Measurements from ENCODE around the gene B3GLCT. TPM values are rescaled to one million over a fixed set of nuclear protein-coding genes. Genes with fewer than 3 reads are reported as not detected.

B3GLCT gene
- total and polyA plus RNA-seq, 9 donors: 4.1 to 10.8 (median 7.9) TPM

DNA sequence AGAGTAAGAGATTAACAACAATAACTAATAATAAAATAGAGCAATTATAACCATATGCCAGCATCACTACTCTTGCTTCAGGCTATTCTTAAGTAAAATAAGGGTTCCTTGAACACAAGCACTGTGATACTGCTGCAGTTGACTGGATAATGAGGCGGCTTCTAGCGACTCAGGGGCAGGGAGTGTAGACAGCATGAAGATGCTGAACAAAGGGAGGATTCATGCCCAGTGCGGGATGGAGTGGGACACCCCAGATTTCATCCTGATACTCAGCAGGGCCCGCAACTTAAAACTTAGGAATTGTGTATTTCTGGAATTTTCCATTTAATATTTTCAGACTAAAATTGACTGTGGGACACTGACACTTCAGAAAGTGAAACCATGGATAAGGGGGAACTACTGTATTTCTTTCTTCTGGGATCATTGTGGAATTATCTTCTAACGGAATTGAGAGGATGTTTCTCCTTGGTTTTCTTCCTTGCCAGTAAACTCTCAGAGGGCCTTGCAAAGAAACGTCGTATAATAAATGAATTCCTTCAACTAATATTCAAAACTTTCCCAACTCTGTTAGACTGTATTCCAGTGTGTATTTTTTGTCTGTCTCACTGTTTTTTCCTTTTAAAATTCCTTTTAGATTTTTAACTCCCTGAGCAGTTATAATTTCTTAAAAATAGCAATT is 127.5 kb downstream of the B3GLCT start:
- TF ChIP-seq EP300 (IDR thresholded peaks at IDR 0.05): no peak
- TF ChIP-seq, protein P1, sequence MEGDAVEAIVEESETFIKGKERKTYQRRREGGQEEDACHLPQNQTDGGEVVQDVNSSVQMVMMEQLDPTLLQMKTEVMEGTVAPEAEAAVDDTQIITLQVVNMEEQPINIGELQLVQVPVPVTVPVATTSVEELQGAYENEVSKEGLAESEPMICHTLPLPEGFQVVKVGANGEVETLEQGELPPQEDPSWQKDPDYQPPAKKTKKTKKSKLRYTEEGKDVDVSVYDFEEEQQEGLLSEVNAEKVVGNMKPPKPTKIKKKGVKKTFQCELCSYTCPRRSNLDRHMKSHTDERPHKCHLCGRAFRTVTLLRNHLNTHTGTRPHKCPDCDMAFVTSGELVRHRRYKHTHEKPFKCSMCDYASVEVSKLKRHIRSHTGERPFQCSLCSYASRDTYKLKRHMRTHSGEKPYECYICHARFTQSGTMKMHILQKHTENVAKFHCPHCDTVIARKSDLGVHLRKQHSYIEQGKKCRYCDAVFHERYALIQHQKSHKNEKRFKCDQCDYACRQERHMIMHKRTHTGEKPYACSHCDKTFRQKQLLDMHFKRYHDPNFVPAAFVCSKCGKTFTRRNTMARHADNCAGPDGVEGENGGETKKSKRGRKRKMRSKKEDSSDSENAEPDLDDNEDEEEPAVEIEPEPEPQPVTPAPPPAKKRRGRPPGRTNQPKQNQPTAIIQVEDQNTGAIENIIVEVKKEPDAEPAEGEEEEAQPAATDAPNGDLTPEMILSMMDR (IDR thresholded peaks at IDR 0.05): no peak
- no peak for TF ChIP-seq POLR2A (IDR thresholded peaks at IDR 0.05)
- Histone ChIP-seq H3K9me3 (no peaks in the 10 kb centered on the region), H3K27me3 (no peaks in the 10 kb centered on the region), H3K4me1 (ENCODE audit: insufficient read depth) (peaks cover 2% of the 10 kb centered on the region), H3K36me3 (no peaks in the 10 kb centered on the region), H3K27ac (no peak overlapping the region), H3K4me3 (no peak overlapping the region)
- DNase-seq: no peak
- WGBS, 3 donors: 55 to 59% (median 55%) methylated on average over 7 of the region's 7 CpGs
- intact Hi-C loops (cut with DNase I): no loop called here

DNA sequence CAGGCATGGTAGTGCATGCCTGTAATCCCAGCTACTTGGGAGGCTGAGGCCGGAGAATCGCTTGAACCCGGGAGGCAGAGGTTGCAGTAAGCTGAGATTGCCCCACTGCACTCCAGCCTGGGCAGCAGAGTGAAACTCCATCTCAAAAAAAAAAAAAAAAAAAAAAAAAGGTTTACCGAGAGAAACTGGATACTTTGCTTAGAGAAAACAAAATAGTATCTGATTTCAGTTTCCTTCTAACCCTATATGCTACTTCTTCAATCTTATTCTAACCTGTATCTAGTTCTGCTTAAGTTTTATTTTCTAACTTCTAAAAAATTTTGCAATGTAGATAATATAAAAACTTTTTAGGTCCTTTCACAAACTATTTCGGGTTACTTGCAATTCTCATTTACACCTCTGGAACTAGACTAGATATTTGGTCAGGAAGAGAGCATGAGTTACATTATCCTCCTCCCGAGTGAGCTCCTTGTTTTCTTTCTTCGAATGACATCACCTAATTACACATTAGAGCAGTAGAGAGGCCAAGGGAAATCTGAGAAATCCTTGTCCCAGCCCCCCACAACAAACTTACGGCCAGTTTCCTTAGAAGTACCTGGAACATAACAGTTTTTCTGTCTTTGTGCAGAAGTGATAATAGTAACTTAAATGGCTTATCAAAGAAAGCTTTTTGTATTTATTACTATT is 128.9 kb downstream of the B3GLCT start:
- peaks cover 2% of the 10 kb centered on the region for H3K4me1 ChIP-seq (ENCODE audit: insufficient read depth)
- H3K9me3 ChIP-seq: no peaks in the 10 kb centered on the region
- no peaks in the 10 kb centered on the region for H3K27me3 ChIP-seq
- 53 to 54% (median 54%) methylated on average over 8 of the region's 8 CpGs for WGBS, 3 donors
- H3K27ac ChIP-seq: no peak overlapping the region
- no peaks in the 10 kb centered on the region for H3K36me3 ChIP-seq
- no peak for DNase-seq
- H3K4me3 ChIP-seq: no peak overlapping the region
- intact Hi-C loops (cut with DNase I): no loop called here
- no peak for TF ChIP-seq POLR2A (IDR thresholded peaks at IDR 0.05)
- no peak for TF ChIP-seq EP300 (IDR thresholded peaks at IDR 0.05)
- TF ChIP-seq, protein P1 (IDR thresholded peaks at IDR 0.05): no peak

DNA sequence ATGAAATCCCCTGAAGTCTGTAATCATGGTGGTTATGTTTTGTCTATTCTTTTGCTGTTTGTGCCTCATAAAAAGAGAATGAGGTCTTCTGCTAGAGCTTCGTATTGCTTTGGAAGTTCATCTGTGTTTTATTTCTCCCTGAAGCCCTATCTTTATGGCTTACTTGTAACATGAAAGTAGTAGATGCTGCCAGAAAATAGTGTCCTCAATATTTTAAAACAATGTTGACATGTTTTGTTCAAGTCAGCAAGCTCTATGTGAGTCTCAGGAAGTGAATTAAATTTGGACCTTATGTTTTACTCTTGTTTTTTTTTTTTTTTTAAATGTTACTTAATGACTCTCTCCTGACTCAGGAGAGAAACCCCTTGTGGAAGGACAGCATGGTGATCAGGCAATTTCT is 130.5 kb downstream of the B3GLCT start:
- 6 to 24% (median 16%) methylated on average over 1 of the region's 1 CpG for WGBS, 3 donors
- no peak for TF ChIP-seq POLR2A (IDR thresholded peaks at IDR 0.05)
- TF ChIP-seq, protein P1 (IDR thresholded peaks at IDR 0.05): no peak
- no peak for TF ChIP-seq EP300 (IDR thresholded peaks at IDR 0.05)
- Histone ChIP-seq H3K4me1 (ENCODE audit: insufficient read depth) (peaks cover 2% of the 10 kb centered on the region), H3K4me3 (no peak overlapping the region), H3K27ac (no peak overlapping the region), H3K9me3 (no peaks in the 10 kb centered on the region), H3K27me3 (no peaks in the 10 kb centered on the region), H3K36me3 (no peaks in the 10 kb centered on the region)
- no peak for DNase-seq
- intact Hi-C loops (cut with DNase I): no loop called here

DNA sequence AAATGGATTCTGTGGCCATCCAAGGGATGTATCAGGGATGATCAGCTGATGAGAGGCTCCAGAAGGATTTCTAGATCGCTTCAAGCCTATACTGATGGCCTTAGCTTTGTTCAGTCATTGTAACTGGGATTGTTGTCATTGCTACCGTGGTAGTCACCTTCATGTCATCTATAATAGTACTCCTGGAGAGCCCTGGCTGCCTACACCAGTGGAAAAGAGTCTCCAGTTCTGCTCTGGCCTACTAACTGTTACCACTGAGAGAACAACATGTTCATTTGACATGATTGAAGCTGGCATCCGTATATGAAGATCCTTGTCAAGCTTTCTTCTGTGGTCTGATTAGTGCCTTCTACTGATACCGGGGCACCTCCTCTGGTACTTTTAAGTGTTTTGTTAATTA is 131.3 kb downstream of the B3GLCT start:
- no peak for DNase-seq

More for the DNA sequence above, 131.3 kb downstream of the B3GLCT start:
- H3K4me1 ChIP-seq (ENCODE audit: insufficient read depth): peaks cover 2% of the 10 kb centered on the region
- H3K9me3 ChIP-seq: no peaks in the 10 kb centered on the region
- intact Hi-C loops (cut with DNase I): no loop called here
- TF ChIP-seq EP300 (IDR thresholded peaks at IDR 0.05): no peak
- TF ChIP-seq POLR2A (IDR thresholded peaks at IDR 0.05): no peak
- TF ChIP-seq, protein P1 (IDR thresholded peaks at IDR 0.05): no peak
- H3K4me3 ChIP-seq: no peak overlapping the region
- WGBS, 3 donors: 94 to 95% (median 95%) methylated on average over 4 of the region's 4 CpGs
- H3K27ac ChIP-seq: no peak overlapping the region
- no peaks in the 10 kb centered on the region for H3K27me3 ChIP-seq
- no peaks in the 10 kb centered on the region for H3K36me3 ChIP-seq

Measured in ovary (tissue), 9 donors.